ENCODE measurements around the gene FAM216B. TPM values are rescaled to one million over a fixed set of nuclear protein-coding genes. Genes with fewer than 3 reads are reported as not detected.

The FAM216B gene
- total and polyA plus RNA-seq, 2 of the 13 experiments (the other 11 are each of a cell fraction or from before 2014, with no cell fraction given): not detected

DNA sequence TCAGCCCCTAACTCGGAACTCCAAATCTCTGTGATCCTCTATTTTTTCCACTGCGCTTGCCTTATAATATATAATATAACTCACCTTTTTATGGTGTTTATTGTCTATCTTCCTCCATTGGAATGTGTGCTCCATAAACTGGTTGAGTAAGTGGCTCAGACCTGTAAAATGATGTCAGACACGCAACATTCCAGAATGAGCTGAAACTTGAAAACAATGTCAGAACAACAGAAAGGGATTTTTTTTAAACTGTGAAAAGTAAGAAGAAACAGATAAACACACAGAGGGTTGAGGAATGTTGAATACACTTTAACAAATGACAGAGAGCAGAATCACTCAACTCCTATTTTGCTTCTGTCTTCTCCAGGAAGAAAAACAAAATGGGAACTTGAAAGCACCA, 19.1 kb upstream of the FAM216B start:
- no peak overlapping the region for H2AFZ ChIP-seq (ENCODE audit: low read length)
- no peaks in the 10 kb centered on the region for H3K79me2 ChIP-seq (ENCODE audit: insufficient read depth, low read length)
- intact Hi-C loops (cut with micrococcal nuclease; ENCODE audit: unreplicated experiment): no loop called here
- BruUV-seq (replicated peaks): no TSS peak
- in situ Hi-C loops (cut with HindIII; ENCODE audit: extremely low pct_ligation_motif_present, low pct_unique_long_range_greater_than_20kb): no loop called here
- FAIRE-seq (no peak), ATAC-seq (no peak), DNase-seq (ENCODE audit: low spot score) (no peak)
- H3K27ac ChIP-seq (ENCODE audit: extremely low read length, insufficient read depth, low read length): no peak overlapping the region
- no peaks in the 10 kb centered on the region for H3K4me1 ChIP-seq (ENCODE audit: insufficient read depth, low read length)
- no peak overlapping the region for H3K4me2 ChIP-seq (ENCODE audit: low read depth, low read length)
- H4K20me1 ChIP-seq (ENCODE audit: insufficient read depth, low read length): no peaks in the 10 kb centered on the region
- H3K36me3 ChIP-seq (replicated peaks in 1 of 2; ENCODE audit: control insufficient read depth in 1 of 2, insufficient read depth in 2 of 2, low read length in 2 of 2): no peaks in the 10 kb centered on the region
- H3K9me3 ChIP-seq (ENCODE audit: low read length): no peaks in the 10 kb centered on the region; the same call in 1 of the 2 replicates
- TF ChIP-seq RFXANK (CRISPR knock-in tag; IDR thresholded peaks at IDR 0.05) (no peak), NKX3-1 (CRISPR knock-in tag; IDR thresholded peaks at IDR 0.05) (no peak), HNF4A (CRISPR knock-in tag; IDR thresholded peaks at IDR 0.05) (no peak), HMG20A (CRISPR knock-in tag; IDR thresholded peaks at IDR 0.05; ENCODE audit: borderline replicate concordance) (no peak), ZNF713 (CRISPR knock-in tag; IDR thresholded peaks at IDR 0.05) (no peak), TCF12 (IDR thresholded peaks at IDR 0.05) (no peak), TCF12 (CRISPR knock-in tag; IDR thresholded peaks at IDR 0.05) (no peak), SMARCC2 (IDR thresholded peaks at IDR 0.05) (no peak), ELF1 (CRISPR knock-in tag; IDR thresholded peaks at IDR 0.05) (no peak)
- TF ChIP-seq, protein P1, sequence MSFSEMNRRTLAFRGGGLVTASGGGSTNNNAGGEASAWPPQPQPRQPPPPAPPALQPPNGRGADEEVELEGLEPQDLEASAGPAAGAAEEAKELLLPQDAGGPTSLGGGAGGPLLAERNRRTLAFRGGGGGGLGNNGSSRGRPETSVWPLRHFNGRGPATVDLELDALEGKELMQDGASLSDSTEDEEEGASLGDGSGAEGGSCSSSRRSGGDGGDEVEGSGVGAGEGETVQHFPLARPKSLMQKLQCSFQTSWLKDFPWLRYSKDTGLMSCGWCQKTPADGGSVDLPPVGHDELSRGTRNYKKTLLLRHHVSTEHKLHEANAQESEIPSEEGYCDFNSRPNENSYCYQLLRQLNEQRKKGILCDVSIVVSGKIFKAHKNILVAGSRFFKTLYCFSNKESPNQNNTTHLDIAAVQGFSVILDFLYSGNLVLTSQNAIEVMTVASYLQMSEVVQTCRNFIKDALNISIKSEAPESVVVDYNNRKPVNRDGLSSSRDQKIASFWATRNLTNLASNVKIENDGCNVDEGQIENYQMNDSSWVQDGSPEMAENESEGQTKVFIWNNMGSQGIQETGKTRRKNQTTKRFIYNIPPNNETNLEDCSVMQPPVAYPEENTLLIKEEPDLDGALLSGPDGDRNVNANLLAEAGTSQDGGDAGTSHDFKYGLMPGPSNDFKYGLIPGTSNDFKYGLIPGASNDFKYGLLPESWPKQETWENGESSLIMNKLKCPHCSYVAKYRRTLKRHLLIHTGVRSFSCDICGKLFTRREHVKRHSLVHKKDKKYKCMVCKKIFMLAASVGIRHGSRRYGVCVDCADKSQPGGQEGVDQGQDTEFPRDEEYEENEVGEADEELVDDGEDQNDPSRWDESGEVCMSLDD (CRISPR knock-in tag; IDR thresholded peaks at IDR 0.05; ENCODE audit: borderline replicate concordance): no peak
- TF ChIP-seq, protein P2, sequence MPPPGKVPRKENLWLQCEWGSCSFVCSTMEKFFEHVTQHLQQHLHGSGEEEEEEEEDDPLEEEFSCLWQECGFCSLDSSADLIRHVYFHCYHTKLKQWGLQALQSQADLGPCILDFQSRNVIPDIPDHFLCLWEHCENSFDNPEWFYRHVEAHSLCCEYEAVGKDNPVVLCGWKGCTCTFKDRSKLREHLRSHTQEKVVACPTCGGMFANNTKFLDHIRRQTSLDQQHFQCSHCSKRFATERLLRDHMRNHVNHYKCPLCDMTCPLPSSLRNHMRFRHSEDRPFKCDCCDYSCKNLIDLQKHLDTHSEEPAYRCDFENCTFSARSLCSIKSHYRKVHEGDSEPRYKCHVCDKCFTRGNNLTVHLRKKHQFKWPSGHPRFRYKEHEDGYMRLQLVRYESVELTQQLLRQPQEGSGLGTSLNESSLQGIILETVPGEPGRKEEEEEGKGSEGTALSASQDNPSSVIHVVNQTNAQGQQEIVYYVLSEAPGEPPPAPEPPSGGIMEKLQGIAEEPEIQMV (CRISPR knock-in tag; IDR thresholded peaks at IDR 0.05; ENCODE audit: low read depth): no peak
- TF ChIP-seq, protein P3, sequence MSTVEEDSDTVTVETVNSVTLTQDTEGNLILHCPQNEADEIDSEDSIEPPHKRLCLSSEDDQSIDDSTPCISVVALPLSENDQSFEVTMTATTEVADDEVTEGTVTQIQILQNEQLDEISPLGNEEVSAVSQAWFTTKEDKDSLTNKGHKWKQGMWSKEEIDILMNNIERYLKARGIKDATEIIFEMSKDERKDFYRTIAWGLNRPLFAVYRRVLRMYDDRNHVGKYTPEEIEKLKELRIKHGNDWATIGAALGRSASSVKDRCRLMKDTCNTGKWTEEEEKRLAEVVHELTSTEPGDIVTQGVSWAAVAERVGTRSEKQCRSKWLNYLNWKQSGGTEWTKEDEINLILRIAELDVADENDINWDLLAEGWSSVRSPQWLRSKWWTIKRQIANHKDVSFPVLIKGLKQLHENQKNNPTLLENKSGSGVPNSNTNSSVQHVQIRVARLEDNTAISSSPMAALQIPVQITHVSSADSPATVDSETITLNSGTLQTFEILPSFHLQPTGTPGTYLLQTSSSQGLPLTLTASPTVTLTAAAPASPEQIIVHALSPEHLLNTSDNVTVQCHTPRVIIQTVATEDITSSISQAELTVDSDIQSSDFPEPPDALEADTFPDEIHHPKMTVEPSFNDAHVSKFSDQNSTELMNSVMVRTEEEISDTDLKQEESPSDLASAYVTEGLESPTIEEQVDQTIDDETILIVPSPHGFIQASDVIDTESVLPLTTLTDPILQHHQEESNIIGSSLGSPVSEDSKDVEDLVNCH (CRISPR knock-in tag; IDR thresholded peaks at IDR 0.05): no peak
- TF ChIP-seq, protein P4, sequence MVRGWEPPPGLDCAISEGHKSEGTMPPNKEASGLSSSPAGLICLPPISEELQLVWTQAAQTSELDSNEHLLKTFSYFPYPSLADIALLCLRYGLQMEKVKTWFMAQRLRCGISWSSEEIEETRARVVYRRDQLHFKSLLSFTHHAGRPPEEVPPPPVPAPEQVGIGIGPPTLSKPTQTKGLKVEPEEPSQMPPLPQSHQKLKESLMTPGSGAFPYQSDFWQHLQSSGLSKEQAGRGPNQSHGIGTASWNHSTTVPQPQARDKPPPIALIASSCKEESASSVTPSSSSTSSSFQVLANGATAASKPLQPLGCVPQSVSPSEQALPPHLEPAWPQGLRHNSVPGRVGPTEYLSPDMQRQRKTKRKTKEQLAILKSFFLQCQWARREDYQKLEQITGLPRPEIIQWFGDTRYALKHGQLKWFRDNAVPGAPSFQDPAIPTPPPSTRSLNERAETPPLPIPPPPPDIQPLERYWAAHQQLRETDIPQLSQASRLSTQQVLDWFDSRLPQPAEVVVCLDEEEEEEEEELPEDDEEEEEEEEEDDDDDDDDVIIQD (CRISPR knock-in tag; IDR thresholded peaks at IDR 0.05; ENCODE audit: low read depth): no peak
- no peak overlapping the region for H3K4me3 ChIP-seq (replicated peaks in 1 of 3; ENCODE audit: insufficient read depth in 1 of 3, low read depth in 2 of 3, low read length in 3 of 3)
- CTCF ChIA-PET (ENCODE audit: low intra/inter-chr PET ratio, low total read pairs): no interaction called here
- H3K27me3 ChIP-seq (ENCODE audit: control insufficient read depth in 1 of 2, insufficient read depth in 2 of 2, low read length in 2 of 2): no peaks in the 10 kb centered on the region
- WGBS (ENCODE audit: low lambda C conversion rate): 75% methylated on average over 3 of the region's 3 CpGs
- H3K9ac ChIP-seq (ENCODE audit: insufficient read depth, low read depth, low read length): no peak overlapping the region
- POLR2A ChIA-PET: no interaction called here

Measured in HepG2 (cell line).